HUES6 (cell line): ENCODE measurements around the gene RAMP3.

ENCODE experiments used
- H3K27ac ChIP-seq: 2 replicates; pipeline ENCODE4 v1.7.0; 2013; ENCODE audit warnings: low read depth, mild to moderate bottlenecking, low read length, inconsistent platforms
- H3K27me3 ChIP-seq: 2 replicates; pipeline ENCODE4 v1.6.1; 2013; ENCODE audit warnings: low read length; ENCODE audit not compliant: control insufficient read depth, insufficient read depth
- H3K36me3 ChIP-seq: 2 replicates; pipeline ENCODE4 v1.6.1; 2013; ENCODE audit warnings: low read length; ENCODE audit not compliant: control insufficient read depth, insufficient read depth
- H3K4me1 ChIP-seq: 2 replicates; pipeline ENCODE4 v1.6.1; 2013; ENCODE audit warnings: low read length; ENCODE audit not compliant: control insufficient read depth, insufficient read depth
- H3K4me3 ChIP-seq: 2 replicates; pipeline ENCODE4 v1.5.1; 2013; ENCODE audit warnings: low read depth, low read length
- H3K9ac ChIP-seq: one replicate; pipeline ENCODE4 v1.6.1; 2013; ENCODE audit warnings: mild to moderate bottlenecking, low read length
- H3K9me3 ChIP-seq: 2 replicates; pipeline ENCODE4 v1.6.1; 2013; ENCODE audit warnings: low read depth, low read length; ENCODE audit not compliant: control insufficient read depth, insufficient read depth

RAMP3 gene

DNA sequence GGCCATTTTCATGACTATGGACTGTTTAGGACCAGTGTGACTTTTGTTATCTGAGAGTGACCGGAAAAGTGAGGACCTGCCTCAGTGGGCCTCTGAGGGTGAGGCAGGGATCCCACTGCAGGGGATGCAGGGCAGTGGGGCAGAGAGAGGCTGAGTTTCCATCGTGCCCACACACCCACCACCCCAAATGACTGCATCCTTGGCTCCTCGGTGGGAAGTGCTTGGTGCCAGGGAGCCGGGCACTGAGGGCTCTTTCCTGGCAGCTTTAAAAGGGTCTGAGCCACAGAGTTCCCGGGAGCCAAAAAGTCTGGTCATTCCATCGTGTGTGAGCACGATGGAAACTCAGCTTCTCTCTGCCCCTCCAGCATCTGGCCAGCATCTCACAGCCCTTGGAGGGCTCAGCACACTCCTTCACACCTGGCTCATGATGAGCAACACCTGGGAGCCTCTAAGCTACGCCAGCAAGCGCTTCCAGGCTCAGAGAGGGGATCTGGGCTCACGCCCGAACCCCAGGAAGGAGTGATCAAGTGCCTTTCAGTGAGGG, 59.1 kb downstream of the RAMP3 start:
- Histone ChIP-seq H3K9ac (no peak overlapping the region), H3K36me3 (no peaks in the 10 kb centered on the region), H3K4me1 (no peaks in the 10 kb centered on the region), H3K27me3 (peaks cover 24% of the 10 kb centered on the region), H3K9me3 (no peaks in the 10 kb centered on the region), H3K4me3 (no peak overlapping the region), H3K27ac (no peak overlapping the region)

DNA sequence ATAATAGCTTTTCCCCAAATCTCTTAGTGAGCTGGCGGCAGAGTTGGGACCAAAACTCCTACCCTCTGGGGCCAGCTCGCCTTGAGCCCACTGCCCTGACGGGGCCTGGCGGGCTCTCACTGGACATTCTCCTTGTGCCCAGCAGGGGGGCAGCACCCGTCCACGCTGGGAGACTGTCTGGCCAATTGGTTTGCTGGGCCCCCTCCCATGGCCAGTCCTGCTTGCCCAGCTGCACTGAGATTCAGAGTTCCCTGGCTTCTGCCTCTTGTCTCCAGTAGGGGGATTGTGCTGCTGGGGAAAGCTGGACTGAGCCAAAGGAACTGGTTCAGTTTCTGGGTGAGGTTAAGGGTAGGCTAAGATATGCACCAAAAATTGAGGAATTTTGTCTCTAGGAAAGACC, 59.8 kb downstream of the RAMP3 start:
- Histone ChIP-seq H3K4me3 (no peak overlapping the region), H3K4me1 (no peaks in the 10 kb centered on the region), H3K9ac (no peak overlapping the region), H3K27me3 (peaks cover 24% of the 10 kb centered on the region), H3K27ac (no peak overlapping the region), H3K36me3 (no peaks in the 10 kb centered on the region), H3K9me3 (no peaks in the 10 kb centered on the region)

DNA sequence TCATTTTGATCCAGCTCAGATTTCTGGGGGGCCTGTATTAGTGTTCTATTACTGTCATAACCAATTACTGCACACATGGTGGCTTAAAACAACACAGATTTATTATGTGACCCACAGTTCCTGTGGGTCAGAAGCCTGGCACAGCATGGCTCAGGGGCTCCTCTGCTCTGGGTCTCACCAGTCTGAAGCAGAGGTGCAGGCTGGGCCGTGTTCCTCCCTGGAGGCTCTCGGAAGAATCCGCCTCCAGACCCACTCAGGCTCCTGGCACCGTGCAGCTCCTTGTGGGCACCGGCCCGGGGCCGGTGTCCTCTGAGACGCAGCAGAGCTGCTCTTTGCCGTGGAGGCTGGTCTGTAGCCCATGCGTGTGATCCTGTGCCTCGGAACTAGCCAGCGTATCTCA, 61.5 kb downstream of the RAMP3 start:
- no peak overlapping the region for H3K4me3 ChIP-seq
- no peak overlapping the region for H3K27ac ChIP-seq
- no peak overlapping the region for H3K9ac ChIP-seq
- H3K36me3 ChIP-seq = no peaks in the 10 kb centered on the region
- H3K9me3 ChIP-seq = no peaks in the 10 kb centered on the region
- peaks cover 24% of the 10 kb centered on the region for H3K27me3 ChIP-seq
- H3K4me1 ChIP-seq = no peaks in the 10 kb centered on the region

DNA sequence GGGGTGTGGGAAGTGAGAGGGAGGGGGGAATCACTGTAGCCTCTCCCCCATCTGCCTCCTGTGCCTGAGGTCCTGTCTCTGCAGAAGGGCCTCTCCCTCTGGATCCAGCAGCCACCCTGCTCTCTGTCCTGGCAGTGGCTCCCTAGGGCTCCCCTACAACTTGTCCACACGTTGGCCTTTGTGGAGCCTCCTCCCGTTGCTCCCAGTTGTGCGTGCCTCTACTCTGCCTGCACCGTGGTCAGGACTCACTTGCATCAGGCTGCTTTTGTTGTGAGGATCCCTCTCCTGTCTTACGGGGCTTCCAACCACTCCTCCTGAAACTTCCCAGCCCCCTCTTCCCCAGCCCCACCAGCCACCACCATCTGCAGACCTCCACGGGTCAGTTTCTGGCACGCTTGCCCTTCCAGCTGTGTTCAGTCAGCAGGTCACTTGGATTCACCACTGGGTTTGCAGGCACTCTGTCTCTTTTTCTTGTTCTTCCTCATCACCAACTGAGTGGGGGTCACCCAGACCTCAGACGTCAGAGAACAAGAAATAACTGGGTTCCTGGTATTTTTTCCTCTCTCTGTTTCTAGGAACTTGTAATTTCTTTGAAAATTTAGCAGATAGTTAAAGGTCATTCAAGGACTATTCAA, 62.3 kb downstream of the RAMP3 start:
- Histone ChIP-seq H3K27ac (no peak overlapping the region), H3K4me1 (no peaks in the 10 kb centered on the region), H3K9me3 (no peaks in the 10 kb centered on the region), H3K27me3 (peaks cover 18% of the 10 kb centered on the region), H3K36me3 (no peaks in the 10 kb centered on the region), H3K9ac (no peak overlapping the region), H3K4me3 (no peak overlapping the region)

DNA sequence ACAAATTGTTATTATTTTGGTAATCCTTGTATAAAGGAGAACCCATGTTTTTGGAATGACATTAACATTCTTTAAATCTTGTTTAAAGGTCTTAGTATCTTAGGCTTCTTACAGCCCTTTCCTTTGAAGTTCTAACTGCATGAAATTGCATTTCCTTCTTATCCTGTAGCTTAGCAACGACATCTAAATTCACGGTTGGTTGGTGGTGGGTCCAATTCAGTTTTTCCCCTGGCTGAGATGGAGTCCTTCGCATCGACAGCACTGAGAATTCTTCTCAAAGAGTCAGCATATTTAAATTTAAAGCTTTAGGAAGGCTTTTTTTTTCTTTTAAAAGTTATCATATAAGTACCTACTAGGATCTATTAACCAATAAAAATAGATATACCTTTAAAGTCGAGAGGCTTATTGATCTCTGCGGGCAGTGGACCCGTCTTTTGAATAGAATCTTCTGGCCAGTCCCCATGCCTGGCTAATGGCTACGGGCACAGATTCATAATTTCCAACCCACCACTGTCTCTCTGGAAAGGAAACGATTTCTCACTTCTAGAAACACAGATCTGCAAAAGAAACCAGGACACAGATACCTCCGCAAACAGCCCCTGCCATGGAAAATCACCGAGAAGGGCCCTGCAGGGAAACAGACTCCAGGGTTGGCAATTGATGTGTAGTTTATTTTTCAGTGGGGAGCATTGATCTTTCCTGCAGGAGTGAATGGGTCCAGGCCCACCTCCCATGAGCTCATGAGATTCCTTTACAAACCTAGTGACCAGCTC, 63.4 kb downstream of the RAMP3 start:
- Histone ChIP-seq H3K9me3 (no peaks in the 10 kb centered on the region), H3K4me3 (no peak overlapping the region), H3K36me3 (no peaks in the 10 kb centered on the region), H3K27ac (no peak overlapping the region), H3K27me3 (peaks cover 6% of the 10 kb centered on the region; the same call in 1 of the 2 replicates), H3K4me1 (no peaks in the 10 kb centered on the region), H3K9ac (no peak overlapping the region)

DNA sequence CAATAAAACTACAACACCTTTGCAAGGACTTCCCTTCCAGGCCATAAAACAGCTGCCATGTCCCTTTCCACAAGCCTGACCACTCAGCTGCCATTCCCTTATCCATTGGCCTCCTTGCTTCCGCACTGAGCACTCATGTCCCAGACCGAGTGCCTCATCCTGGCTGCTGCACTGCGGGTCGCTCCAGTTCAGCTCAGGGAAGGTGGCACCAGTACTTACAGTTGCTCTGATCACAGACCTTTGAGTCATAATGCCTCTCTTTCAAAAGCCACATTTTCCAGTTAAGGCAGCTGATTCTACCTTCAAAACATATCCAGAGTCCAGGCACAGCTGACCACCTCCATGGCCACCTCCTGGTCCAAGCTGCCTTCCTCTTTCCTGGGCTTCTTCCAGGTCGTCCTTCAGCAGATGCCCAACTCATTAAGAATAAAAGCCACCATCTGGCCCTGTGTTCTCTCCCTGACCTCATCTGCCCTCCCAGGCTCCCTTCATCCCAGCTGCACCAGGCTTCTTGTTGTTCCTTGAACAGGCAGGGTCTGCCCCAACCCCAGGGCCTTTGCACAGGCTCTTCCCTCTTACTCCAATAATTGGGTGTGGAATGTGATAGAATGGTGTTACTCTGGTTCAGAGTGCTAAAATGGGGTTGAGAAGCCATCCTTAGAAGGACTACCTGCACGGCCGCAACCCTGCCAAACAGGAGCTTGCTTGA, 64.5 kb downstream of the RAMP3 start:
- H3K4me1 ChIP-seq = no peaks in the 10 kb centered on the region
- no peaks in the 10 kb centered on the region for H3K9me3 ChIP-seq
- no peak overlapping the region for H3K27ac ChIP-seq
- H3K9ac ChIP-seq = no peak overlapping the region
- H3K36me3 ChIP-seq = no peaks in the 10 kb centered on the region
- H3K4me3 ChIP-seq = no peak overlapping the region
- H3K27me3 ChIP-seq = no peaks in the 10 kb centered on the region

DNA sequence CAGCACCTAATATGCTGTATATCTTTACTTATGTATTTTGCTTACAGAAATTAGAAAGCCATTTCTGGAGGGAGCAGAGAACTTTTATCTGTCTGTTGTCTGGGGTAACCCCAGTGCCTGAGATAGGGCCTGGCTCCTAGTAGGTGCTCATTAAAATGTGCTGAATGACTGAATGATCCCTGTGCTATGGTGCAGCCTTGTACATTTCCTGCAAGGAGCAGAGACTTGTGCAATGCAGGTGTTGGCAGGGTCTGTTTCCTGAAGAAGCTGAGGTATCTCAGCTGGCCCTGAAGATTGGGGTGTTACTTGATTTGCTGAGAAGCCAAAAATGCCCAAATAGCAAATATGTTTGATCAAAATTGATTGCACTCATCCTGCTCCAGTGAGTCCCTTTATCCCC, 65.5 kb downstream of the RAMP3 start:
- Histone ChIP-seq H3K9me3 (no peaks in the 10 kb centered on the region), H3K27me3 (no peaks in the 10 kb centered on the region), H3K36me3 (no peaks in the 10 kb centered on the region)

DNA sequence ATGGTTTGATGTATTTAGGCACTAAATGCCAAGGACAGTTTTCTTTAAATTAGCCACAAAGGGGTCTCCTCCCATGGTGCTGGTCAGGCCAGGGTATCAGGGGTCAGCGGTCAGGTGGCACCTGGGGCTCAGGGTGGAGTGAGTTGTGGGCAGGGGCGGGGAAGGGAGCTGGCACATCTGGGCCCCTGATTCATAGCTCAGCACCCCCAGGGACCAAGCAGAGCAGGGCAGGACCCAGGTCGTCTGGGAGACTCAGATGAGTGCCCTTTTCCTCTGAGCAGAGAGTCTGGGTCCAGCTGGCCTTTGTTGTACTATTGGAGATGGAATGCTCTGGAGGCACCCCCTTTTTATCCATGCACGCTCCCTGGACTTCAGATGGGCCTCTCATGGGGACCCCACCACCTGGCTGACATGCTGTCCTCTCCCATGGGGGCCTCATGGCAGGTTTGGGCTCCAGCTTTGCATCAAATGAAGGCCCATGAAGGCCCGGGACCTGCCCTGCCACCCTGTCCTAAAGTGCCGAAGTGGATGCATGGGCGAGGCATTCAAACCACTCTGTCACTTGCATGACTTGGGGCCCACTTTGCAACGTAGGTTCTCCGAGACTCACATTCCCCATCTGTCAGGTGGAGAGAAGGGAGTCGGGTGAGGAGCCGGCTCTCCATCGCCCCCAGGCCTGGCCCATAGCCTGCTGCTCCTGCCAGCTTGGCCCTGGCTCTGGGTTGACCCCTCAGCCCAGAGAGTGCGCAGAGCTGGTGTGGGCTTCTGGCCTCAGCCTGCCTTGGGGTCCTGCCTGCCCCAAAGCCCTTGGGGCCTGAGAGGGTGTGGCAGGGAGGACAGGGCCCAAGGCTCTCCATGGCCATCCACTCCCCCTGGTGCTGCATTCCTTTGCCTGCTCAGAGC, 66.4 kb downstream of the RAMP3 start:
- Histone ChIP-seq H3K27me3 (no peaks in the 10 kb centered on the region), H3K27ac (no peak overlapping the region), H3K4me3 (no peak overlapping the region), H3K4me1 (no peaks in the 10 kb centered on the region), H3K9ac (no peak overlapping the region), H3K36me3 (no peaks in the 10 kb centered on the region), H3K9me3 (no peaks in the 10 kb centered on the region)

More for the DNA sequence above, 65.5 kb downstream of the RAMP3 start:
- no peak overlapping the region for H3K9ac ChIP-seq
- no peaks in the 10 kb centered on the region for H3K4me1 ChIP-seq
- H3K27ac ChIP-seq = no peak overlapping the region
- H3K4me3 ChIP-seq = no peak overlapping the region

DNA sequence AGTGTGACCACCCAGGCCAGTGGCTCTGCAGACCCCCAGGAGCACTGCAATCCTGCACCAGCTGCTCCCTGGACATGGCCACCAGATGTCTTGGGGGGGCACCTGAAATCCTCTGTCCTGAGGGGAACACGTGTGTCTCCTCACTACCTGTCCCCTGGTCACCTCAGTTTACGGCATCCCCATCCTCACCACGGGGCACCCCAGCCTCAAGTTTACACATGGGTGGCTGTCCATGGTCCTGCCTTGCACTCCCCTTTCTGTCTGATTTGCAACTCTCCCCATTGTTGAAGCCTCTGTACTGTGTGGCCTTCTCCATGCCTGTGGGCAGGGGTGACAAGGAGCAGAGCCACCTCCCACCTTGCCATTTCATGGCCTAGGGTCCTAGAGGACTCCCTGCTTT, 67.2 kb downstream of the RAMP3 start:
- Histone ChIP-seq H3K9me3 (no peaks in the 10 kb centered on the region), H3K9ac (no peak overlapping the region), H3K4me3 (no peak overlapping the region), H3K4me1 (no peaks in the 10 kb centered on the region), H3K27ac (no peak overlapping the region), H3K36me3 (no peaks in the 10 kb centered on the region), H3K27me3 (no peaks in the 10 kb centered on the region)

DNA sequence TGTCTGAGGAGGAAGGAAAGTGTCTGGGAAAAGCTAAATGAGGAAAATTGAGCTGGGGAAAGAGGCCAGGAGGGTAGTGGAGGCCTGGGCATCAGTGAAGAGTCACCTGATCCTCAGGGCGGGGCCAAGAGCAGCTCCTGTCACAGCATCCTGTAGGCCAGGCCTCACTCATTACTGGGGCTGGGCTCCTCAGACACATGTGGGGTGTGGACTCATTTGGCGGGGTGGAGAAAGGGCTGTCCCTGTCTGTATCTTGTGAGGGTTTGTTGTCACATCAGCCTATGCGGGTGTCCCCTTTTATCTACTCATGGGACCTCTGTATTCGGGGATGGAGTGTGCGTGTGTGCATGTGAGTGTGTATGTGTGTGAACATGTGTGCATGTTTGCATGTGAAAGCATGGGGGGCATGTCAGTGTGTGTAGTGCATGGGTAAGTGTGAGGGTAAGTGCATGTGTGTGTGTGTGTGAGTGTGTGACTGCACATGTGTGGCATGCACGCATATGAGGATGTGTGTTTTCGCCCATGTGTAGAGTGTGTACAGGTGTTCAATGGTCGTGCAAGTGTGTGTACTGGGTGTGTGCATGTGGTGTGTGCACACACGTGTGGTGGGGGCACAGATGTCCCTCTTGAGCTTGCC, 67.8 kb downstream of the RAMP3 start:
- no peak overlapping the region for H3K4me3 ChIP-seq
- no peaks in the 10 kb centered on the region for H3K36me3 ChIP-seq
- H3K9ac ChIP-seq = no peak overlapping the region
- H3K9me3 ChIP-seq = no peaks in the 10 kb centered on the region
- no peaks in the 10 kb centered on the region for H3K4me1 ChIP-seq
- H3K27me3 ChIP-seq = no peaks in the 10 kb centered on the region
- H3K27ac ChIP-seq = no peak overlapping the region
